ENCODE results near the gene THOC6.

Gene THOC6

DNA sequence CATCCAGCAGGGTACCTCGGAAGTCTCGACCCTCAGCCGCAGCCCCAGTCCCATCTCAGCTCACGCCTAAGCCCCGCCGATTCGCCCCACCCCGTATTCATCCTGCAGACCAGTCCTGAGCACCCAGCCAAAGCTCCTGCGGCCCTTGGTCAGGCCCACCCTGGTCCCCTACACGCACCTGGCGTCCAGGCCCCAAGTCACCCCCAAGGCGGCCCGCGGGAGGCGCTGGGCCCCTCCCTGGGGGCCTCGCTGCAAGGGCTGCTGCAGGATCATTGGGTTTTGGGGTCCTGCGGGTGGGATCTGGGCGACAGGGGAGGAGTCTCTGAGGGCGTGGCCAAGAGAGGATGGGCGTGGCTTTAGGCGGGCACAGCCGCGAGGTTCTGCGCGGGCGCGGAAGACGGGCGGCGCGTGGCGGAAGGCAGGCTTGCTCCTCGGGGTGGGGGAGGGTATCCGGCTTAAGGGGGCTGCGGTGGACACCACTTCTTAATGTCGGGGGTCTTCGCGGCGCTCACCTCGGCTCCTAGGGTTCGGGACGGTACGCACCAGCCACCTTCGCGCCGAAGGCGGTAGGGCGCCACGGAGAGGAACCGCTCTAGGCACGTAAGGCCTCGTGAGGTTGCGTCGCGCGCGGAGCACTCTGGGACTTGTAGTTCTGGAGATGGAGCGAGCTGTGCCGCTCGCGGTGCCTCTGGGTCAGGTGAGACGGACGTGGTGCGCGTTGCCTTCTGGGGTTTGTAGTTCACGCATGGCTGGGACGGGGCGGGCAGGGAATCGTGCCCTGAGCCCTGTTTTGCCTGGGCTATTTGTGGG lies at the start of gene THOC6, which contains the start of gene HCFC1R1:
Gene THOC6, plus strand, starts transcription at position 367 of the 810 bp plus-strand sequence. Its CDS starts 292 bp downstream, at position 659.
Gene HCFC1R1, minus strand, starts transcription at position 274 of the 810 bp plus-strand sequence. Its CDS starts 1 bp downstream, at position 273.
- DNase-seq = peak; percentile 95

DNA sequence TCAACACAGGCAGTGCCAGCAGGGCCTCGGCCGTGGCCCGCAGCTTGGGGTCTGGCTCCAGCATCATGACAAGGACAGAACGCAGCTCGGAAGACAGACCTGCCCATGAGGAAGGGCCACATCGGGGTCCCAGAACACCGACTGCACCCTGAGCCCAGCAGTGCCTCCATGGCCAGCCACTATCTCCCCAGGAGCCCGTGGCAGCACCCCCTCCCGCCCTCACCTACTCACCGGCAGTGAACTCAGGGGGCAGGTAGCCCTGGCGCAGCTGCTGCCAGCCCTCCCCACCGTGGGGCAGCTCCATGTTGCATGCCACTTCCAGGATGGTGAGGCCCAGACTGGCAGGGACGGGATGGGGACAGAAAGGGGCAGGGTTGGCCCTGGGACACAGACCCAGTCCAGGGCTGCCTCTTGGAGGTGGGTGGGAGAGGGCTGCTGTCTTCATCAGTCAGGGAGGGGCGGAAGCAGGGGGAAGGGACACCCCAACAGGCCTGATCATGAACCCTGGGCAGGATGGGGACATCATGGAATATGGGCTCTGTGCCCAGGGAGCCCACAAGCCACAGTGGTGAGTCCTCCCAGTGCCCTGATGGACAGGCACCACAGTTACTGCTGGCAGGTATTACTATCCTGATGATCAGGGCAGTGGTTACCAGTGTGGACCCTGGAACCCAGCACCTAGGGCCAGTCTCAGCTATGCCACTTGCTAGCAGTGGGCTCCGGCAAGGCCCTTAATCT lies 49.3 kb upstream of the THOC6 start:
- no peak for DNase-seq

DNA sequence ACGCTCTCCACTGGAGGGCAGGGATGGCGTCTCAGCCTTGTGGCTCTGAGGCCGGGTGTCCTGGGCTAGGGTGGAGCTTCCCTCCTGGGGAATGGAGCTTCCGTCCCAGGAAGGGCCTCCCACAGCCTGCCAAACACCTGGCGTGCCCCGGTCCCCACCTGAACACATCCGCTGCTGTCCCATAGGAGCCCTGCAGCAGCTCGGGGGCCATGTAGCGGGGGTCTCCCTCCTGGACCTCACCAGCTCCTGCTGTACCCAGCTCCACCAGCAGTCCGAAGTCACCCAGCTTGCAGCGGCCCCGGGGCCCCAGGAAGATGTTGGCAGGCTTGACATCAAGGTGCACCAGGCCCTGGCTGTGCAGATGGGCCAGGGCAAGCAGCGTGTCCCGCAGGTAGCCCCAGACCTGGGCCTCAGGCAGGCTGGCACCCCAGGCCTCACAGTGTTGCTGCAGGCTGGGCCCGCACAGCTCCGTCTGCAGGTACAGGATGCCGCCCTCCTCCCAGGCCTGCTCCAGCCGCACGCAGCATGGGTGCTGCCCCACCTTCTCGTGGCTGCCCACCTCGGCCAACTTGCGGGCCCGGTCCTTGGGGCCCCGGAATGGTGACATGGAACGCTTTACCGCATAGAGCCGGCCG lies 48.6 kb upstream of the THOC6 start:
- DNase-seq = no peak

DNA sequence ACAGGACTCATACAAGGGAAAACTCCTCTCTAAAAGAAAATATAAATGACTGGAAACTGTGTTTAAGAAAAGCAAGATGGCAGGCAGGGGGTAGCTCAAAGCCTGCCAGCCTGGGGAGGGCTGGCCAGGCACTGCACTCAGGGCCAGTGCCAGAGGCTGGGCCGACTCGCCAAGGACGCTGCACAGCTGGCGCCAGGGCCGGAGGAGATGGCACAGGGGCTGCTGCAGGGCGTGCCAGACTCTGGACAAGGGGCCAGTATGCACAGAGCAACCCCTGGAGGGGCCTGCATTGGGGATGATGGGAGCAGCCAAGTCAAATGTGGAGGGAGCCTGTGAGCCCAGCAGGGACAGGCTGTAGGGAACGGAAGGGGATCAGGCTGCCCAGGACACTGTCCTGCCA lies 47.6 kb upstream of the THOC6 start:
- DNase-seq = no peak

DNA sequence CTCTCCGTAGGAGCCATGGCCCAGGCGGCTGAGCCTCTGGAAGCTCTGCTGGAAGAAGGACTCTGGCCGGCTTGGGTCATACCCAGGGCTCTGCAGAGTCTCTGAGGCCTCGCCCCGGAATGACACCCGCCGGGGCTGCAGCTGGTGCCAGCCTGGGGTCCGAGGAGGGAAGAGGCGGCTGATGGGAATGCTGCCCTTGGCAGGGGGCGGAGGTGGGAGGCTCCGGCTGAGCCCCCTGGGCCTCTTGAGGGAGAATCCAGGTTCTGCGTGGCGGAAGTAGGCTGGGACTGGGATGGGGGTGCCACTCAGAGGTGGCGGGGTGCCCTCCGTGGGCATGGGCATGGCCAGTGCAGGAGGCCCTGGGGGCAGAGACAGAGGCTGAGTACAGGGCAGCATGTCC lies 47.2 kb upstream of the THOC6 start:
- DNase-seq = no peak

DNA sequence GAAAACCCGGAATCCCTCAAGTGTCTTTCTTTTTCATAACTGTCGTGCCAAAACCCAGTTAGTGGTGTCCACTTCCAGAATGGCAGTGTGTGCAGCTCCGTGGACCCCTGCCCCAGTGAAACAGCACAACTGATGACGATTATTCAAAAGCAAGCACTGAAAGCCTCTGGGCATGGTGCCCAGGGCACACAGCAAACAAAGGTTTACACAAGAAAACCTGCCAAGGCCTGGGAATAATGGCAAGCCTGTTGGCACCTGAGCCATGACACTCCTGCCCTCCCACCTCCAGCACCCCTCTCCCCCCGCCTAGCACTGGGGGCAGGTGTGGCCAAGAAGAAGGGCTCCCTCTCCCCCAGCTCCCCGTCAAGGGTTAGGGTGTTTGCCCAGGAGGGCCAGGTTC lies 46.4 kb upstream of the THOC6 start:
- no peak for DNase-seq

DNA sequence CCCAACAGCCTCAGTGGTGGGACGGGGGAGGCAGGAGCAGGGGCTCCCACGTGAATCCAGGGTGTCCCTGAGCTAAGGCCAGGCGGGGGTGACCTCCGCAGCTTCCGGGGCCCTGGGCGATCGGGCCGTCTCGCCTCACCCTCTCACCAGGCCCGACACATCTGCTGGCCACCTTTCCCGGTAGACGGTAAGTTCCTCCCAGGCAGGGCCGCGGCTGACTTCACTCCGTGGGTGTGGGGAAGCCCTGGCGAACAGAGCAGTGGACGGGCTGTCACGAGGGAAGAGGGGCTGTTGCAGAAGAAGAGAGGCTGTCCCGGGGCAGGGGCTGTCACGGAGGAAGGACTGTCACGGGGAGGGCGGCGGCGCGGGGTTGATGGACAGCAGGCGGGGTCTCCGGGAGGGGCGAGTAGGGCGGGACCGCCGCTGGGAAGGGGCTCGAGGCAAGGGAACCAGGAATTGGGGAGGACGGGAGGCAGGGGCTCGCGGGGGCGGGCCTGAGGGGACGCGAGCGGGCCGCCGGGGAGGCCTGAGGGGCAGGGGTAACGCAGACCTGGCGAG lies 44.1 kb upstream of the THOC6 start:
- no peak for DNase-seq

DNA sequence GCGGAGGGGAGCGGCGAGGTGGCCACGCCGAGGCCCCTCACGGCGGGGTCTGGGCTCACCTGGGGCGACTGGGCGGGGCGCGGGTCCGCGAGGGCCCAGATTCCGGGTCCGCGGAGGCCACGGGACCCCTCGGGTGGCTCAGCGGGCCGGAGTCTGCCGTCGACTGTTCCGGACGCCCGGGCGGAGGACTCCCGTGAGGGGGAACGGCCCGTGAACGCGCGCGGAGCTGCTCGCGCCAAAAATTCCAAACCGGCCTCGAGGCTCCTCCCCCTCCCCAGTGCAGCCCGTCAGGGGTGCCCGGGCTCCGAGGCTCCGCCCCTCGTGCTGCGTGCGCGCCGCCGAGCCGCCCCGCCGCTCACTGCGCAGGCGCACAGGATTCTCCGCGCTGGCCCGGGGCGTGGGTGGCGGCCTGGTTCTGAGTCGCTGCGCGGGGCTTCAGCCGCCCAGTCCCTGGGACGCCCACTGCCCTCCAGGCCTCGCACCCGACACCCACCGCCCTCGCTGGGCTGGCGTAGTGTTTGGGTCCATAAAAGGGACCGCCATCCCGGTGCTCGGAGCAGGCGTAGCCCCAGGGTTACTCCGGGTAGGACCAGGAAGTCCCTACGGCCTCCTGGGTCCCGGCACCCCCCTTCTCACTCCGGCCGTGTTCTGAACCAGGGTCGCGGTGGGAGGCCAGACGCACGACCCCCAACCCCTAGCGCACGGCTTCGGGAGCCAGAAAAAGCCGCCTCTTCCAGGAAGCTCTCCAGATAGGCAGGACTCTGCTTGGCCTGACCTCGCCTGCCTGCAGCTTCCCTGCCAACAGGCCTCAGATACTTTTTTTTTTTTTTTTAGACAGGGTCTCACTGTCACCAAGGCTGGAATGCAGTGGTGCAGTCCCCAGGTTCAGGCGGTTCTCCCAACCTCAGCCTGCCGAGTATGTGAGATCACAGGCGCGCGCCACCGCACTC lies 43.3 kb upstream of the THOC6 start, which contains the start of gene PKMYT1:
Gene PKMYT1, minus strand, starts transcription at position 220 of the 950 bp plus-strand sequence. CDS start 789 bp downstream, outside the sequence.
- peak; percentile 88 for DNase-seq

DNA sequence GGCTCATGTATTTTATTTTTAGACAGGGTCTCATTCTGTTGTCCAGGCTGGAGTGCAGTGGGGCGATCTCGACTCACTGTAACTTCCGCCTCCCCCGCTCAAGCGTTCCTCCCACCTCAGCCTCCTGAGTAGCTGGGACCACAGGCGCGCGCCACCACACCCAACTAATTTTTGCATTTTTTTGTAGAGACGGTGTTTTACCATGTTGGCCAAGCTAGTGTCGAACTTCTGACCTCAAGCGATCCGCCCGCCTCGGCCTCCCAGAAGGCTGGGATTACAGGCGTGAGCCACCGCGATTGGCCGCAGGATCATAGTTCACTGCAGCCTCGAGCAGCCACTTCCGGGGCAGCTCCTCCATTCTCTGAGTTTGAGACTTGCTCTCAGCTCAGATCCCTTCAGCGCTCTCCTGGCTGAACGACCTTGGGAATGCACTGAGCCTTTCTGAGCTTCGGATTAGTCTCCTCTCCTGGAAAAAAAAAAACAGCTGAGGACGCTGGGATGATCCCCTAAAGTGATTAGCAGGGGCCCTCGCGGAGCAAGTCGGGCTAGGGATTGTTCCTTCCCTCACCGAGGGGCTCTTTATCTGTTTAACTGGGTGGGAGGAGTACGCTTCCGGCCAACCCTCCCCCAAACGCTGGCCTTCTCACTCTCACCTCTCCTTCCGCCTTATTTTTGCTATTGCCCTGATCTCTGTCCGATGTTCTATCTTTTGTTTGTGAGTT lies 42.5 kb upstream of the THOC6 start:
- DNase-seq = no peak

DNA sequence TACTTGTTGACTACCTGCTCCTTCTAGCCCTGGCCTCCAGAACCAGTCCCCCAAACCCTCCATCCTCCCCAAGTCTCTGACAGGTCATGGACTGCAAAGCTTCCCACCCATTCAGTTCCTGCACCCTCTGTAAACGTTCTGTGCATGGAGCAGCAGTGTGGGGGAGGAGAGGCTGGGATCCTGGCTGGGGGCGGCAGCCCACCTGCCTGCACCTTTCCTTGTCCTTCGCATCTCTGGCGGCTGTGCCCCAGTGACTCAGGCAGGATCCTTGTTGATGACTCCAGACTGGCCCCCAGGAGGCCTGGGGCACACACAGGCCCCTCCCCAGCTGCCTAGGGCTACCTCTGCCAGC lies 42.0 kb upstream of the THOC6 start:
- DNase-seq = no peak

DNA sequence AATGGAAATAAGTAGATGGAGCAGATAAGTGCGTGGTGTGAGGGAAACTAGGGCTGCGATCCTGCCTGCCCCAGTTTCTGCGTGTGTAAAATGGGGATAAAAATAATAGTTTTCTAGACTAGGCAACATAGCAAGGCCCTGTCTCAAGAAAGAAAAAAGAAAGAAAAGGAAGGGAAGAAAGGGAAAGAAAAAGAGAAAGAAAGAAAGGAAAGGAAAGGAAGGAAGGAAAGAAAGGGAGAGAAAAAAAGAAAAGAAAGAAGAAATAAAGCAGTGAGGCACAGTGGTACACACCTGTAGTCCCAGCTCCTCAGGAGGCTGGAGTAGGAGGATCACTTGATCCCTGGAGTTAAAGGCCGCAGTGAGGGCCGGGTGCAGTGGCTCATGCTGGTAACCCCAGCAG lies 41.4 kb upstream of the THOC6 start:
- no peak for DNase-seq

DNA sequence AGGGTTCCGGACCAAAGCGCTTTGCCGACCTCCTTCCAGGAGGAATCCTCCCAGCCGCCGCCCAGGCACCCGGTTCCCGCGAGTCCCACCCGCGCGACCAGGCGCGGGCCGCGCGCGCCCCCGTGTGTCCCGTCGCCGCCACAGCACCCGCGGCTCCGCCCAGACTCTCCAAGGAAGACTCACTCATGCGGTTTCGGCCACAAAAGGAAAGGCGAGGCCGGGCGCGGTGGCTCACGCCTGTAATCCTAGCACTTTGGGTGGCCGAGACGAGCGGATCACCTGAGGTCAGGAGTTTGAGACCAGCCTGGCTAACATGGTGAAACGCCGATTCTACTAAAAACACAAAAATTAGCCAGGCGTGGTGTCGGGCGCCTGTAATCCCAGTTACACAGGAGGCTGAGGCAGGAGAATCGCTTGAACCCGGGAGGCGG lies 40.1 kb upstream of the THOC6 start:
- DNase-seq = peak; percentile 62

DNA sequence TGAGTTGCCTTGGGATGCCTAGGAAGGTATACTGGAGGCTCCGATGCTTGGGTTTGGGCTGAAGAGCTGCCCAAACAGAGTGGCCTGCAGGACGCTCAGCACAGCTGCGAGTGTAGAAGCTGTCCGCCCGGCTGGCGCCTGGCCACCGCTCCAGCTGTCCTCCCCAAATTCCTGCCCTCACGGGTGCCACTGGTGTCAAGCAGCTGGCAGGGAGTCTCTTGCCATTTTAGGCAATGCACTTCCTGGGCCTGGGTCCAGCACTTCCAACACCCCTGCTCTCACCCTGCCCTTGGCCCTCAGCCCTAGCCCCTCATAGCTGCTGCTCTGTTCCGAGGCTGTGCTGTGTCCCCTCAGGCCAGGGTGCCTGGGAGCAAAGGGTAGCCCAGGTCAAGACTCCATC lies 38.4 kb upstream of the THOC6 start:
- DNase-seq = no peak

DNA sequence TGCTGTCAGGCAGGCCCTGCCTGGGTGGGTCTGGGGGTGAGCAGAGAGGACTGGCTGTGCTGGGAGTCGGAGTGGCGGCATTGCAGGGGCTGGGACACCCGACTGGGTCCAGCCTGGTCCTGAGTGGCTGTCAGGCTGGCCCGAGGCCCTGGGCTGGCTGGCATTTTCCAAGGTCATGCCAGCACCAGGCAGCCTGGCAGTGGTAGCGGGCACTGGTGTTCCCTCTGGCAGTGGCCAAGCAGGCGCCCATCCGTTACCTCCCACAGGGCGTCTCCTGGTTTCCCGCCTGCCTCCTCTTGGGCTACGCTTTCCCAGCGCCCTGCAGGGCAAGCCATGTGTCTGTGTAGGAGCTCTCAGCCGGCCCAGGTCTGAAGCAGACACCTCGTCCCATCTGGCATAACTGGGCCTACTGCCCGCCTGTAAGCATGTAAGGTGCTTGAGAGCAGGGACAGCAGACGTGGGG lies 37.9 kb upstream of the THOC6 start:
- DNase-seq = no peak

DNA sequence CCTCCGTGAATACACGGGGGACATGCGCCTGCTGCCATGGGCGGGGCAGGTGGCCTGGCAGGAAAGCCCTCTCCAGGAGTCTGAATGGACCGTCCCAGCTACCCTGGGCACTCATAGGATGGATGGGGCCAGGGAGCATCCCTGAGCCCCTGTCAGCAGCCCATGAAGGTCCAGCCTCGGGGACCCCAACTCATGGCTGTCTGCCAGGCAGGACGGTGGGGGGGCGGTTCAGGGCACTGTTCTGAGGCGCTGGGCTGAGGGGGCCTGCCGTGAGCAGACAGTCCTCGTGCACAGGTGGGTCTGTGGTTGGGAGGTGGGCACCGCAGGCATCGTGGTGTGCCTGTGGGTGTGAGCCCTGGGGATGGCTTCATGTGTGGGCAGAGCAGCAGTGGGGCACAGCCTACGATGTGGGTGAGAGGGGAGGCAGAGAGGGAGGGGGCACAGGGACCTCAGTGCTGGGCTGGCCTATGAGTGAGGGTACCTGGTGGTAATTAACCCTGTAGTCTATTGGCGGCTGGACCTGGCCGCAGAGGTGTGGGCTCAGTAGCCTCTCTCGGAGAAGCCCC lies 37.1 kb upstream of the THOC6 start:
- DNase-seq = no peak

DNA sequence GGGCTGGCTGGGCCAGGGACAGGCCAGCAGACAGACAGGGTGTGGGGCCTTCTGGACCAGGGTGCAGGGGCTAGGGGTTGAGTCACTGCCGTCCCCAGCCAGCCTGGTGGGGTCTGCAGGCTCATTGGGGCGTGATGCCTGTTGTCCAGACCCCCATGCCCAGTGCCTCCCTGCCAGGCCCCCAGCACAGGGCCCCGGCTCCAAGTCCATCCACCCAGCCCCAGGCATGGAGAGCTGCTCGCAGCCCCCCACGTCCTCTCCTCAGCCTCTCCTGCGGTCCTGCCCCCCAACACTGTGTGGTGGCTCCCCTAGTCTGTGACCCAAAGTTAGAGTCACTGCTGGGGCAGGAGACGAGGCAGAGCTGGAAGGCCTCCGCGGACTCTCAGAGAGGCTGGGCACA lies 36.5 kb upstream of the THOC6 start:
- DNase-seq = no peak

DNA sequence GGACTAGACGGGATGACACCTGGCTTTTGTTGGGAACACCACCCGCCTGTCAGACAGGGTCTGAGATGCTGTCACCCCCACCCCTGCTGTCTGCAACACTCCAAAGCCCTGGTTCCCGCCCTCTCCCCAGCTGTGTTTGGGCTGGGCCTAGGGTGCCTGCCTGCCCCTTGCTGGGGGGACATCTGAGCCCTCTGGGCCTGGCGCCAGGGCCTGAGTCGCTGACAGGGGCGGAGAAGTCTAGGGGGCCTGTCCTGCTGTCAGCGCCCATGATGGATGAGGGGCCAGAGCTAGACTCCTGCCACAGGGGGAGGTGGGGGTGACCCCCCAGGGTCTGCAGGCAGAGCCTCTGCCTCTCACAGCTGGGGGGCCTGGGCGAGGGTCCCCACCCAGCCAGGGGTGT lies 36.0 kb upstream of the THOC6 start:
- DNase-seq = no peak

DNA sequence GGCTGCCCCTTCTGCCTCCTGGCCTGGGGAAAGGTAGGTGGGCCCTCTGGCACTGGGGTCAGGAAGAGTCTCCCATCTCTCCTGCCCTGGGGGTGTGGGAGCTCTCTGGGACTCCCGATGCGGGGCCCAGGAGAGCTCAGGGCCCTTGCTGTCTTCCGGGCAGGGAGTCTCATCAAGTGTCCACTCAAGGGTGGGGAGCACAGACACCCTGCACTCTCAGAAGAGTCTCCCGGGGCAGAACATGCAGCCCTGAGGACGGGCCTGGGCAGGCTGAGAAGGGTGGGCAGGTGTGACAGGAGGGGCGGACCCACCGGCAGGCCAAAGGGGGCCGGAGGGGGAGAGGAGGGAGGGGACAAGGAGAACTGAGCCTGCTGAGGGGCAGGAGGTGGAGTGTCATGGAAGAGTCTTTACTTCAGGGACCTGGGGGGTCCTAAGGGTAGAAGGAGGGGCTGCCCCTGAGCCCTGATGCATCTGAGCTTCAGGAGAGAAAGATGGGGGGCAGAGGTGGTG lies 35.2 kb upstream of the THOC6 start:
- no peak for DNase-seq

DNA sequence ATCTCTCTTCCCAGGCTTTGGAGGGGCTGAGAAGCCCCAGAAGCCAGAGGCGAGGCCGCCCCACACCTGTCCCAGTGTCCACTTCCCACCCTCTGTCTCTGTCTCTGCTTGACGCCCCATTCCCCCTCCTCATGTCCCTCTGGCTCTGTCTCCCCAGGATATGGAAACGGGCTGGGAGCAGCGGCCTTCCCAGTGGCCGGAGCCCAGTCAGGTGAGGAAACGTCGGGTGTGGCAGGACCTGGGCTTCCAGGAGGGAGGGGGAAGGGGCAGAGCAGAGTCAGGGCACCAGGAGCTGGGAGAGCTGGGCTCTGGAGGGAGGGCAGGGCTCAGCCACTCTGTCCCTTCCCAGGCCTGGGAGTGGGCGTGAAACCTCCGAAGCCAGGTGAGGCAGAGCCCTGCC lies 32.9 kb upstream of the THOC6 start:
- DNase-seq = no peak

DNA sequence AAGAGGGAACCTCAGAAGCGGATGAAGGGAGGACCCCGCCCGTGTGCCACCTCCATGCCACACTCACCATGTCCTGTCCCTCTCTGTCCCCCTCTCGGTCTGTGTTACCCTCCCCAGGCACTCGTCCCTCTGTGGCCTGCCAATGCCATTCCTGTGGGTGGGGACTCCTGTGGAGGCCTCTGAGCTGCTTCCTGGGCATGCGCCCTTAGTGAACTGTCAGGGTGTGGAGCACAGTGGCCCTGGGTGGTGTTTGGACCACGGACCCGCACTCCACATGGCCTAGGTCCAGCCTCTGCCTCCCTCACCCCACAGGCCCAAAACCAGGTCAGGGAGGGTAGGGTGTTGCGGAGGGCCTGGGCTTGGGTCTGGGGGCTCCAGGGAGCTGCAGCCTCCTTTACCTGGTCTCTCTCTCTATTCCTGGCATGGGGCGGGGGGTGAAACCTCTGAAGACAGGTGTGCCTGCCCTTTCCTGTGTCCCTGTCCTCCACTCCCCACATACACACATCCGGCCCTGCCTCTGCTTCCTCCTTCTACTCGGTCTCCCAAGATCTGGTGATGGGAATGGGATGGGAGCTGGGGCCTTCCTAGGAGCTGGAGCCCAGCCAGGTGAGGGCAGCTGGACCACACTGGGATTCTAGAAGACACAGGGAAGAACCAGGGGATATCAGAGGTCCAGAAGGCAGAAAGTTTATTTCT lies 32.1 kb upstream of the THOC6 start:
- DNase-seq = no peak

Data from CD4-positive, alpha-beta T cell treated with Interleukin-4 for 4 hours (primary cell).